Stimulated activated CD8-positive, alpha-beta memory T cell treated with anti-CD3 and anti-CD28 coated beads, Interleukin-15, amount 100 ng/mL, for 4 hours (primary cell): ENCODE data around the gene FRYL.
"Not testable (repeated sequence)": the region's sequence is repeated elsewhere in the genome, so short reads cannot be mapped to it uniquely, and the experiment has no call there.

Source experiments
- DNase-seq, 2 donors: peaks; one replicate each; pipeline ENCODE4 v3.0.0-alpha.2; 2020; ENCODE audit warnings: low read depth in 2 of 2

The FRYL gene

GRCh38 chr4:48779998-48780864, at the start of gene FRYL:
Gene FRYL (minus strand): TSS chr4:48780279. CDS start chr4:48634410, 145,869 bp downstream.
- DNase-seq: peak; percentile 93 to 96

GRCh38 chr4:48827622-48828021, 47.5 kb upstream of the FRYL start:
- DNase-seq: no peak

- DNase-seq: not testable (repeated sequence)
These were observed 41.4 kb upstream of the FRYL start for GRCh38 chr4:48821431-48821830.

GRCh38 chr4:48816971-48817370, 36.9 kb upstream of the FRYL start:
- DNase-seq: no peak

DNA sequence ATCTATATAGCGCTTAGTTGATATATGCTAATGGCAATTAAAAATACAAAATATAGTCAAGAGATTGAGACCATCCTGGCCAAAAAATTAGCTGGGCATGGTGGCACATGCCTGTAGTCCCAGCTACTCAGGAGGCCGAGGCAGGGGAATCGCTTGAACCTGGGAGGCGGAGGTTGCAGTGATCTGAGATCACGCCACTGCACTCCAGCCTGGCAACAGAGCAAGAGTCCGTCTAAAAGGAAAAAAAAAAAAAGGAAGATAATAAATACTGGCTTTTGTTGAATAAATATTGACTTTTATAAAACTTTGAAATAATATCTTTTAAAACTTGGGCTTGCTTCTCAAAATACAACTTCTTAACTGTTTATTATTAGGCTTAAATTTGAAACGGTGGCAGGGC, 36.2 kb upstream of the FRYL start:
- DNase-seq: not testable (repeated sequence)

DNA sequence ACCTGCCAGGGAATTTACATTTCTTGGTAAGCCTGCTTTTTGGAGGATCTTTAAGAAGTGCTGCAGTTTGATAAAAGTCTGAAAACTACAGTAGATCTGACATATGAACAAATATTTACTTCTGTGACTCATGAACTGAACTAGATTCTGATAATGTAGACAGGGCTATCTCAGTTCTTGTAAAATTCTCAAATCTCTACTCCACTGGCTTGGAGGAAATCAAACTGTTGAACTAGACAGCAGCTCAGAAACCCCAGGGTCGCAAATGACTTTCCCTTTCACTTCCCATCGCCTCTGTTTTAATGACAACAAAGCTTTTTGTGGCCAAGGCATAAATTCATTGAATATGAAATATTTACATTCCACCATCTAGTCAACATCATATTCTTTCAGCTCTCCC, 35.4 kb upstream of the FRYL start:
- DNase-seq: no peak

DNA sequence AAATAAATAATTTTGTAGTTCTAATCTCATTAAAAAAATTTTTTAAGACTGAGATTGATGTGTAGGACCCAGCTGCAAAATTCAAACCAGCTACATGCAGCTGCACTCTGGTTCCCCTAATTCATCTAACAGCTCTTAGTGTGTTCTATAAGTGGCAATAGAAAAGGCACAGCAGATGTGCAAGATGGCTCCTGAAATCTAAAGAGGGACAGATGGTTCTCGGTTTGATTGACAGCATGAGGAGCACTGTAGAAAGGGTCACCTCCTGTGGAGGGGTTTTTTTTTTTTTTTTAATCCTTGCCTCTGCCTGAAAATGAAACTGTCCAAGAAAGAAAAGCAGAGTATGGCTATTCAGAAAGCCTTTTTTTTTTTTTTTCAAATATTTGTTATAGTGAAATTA, 33.9 kb upstream of the FRYL start:
- no peak for DNase-seq

GRCh38 chr4:48812866-48813265, 32.8 kb upstream of the FRYL start:
- no peak for DNase-seq

GRCh38 chr4:48804584-48805301, 24.7 kb upstream of the FRYL start:
- DNase-seq: no peak

DNA sequence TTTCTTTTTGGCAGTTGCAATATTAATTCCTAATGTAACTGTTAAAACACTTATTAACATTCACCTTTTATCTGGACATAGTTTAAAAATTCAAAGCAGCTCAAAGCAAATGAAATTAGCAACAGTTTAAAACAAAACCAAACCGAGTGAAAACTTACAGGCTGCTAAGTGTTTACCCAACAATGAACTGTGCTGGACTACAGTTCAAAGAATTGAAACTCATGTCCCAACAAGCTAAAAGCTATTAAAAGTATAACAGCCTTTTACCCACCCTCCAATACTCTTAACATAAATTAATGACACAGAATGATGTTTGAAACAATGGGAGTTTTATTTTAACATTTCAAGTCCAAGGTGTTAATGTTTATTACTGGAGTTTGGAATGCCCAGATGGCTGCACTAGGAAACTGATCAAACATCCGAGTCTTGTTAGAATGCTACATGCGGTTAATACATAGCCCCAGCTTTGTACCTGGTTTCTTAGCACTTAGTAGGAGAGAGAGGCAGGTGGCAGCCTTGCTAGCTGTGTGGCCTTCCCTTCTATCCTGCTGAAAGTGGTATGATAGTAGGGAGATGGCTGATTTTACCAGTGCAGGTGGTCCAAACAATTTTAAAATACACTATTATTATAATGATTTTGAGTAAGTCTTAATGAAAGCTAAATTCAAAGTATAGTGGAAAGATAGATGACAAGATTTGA, 21.1 kb upstream of the FRYL start:
- no peak for DNase-seq

GRCh38 chr4:48800155-48800554, 20.1 kb upstream of the FRYL start:
- DNase-seq: not testable (repeated sequence)

GRCh38 chr4:48799157-48799556, 19.1 kb upstream of the FRYL start:
- DNase-seq: no peak

GRCh38 chr4:48798117-48798516, 18.0 kb upstream of the FRYL start:
- no peak for DNase-seq

GRCh38 chr4:48796927-48797679, 17.0 kb upstream of the FRYL start:
- DNase-seq: no peak

DNA sequence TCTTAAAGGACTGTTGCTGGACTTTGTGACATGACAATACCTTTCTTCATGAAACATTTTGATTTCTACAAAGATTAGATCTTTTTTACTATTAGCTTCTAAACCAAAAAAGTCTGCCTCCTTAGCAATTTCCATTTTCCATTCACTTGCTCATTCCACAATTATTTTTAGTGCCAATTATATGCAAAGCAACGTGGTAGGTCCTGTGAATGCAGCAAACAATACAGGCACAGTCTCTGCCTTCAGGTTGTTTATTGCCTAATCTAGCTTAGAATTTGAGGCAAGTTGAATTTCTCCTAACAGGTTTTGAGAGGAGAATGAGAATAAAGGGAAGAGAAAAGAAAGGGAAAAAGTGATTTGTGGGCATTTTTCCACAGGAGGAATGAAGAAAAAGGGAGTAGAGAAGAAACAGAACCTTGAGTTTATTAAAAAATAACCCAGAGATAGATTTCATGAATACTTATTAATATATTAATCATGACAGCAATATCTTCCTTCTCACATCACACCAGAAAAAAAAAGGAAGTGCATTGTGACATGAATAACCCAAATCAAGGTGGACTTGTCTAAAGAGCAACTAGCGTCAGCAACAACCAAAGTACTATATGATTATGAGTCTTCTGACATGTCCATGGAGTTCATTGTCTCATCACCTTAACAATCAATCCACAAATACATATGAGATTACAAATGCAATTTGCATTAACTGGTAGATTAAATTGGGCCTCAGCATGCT, 16.3 kb upstream of the FRYL start:
- DNase-seq: no peak

GRCh38 chr4:48795108-48795507, 15.0 kb upstream of the FRYL start:
- no peak for DNase-seq

GRCh38 chr4:48792348-48793006, 12.4 kb upstream of the FRYL start:
- no peak for DNase-seq

DNA sequence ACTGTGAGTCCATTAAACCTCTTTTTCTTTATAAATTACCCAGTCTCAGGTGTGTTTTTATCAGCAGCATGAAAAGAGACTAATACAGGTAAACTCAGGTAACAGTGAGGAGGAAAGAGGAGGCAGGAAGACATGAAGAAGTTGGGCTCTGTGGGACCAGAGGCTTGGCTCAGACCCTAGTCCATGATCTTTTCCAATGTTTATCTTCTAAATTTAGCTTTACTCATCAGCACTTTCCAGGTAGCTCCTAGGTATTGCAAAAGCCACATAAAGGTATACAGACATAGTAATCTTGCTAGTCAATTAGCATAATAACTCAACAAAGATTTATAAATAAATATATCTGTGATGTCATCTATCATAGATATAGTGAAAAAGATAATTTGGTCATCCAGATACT, 11.2 kb upstream of the FRYL start:
- no peak for DNase-seq

GRCh38 chr4:48790561-48790960, 10.5 kb upstream of the FRYL start:
- DNase-seq: no peak

- DNase-seq: no peak
These were observed 7.0 kb upstream of the FRYL start for GRCh38 chr4:48787056-48787455.

DNA sequence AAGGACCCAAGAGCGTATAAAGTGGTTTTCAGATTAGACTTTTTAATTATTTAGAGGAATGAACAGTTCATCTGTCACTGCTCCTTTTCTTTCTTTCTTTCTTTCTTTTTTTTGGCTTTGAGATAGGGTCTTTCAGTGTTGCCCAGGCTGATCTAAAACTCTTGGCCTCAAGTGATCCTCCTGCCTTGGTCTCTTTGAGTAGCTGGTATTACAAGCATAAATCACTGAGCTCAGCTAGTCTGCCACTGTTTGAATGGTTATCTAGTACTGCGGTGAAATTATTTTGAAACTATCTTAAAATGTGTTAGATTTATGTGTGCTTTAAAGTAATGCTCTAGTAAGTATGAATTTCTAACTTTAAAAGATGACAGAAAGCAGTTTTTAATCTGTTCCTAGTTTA, 6.5 kb upstream of the FRYL start:
- no peak for DNase-seq
